Ishikawa (cell line): ENCODE measurements around the gene GOLGA6B.

Experiments
- CEBPB ChIP-seq: IDR thresholded peaks from 2 replicates; pipeline ENCODE4 v1.6.1; 2012
- CREB1 ChIP-seq: IDR thresholded peaks from 2 replicates; pipeline ENCODE4 v1.6.1; 2012; ENCODE audit warnings: low read depth
- EGR1 ChIP-seq: IDR thresholded peaks from 2 replicates; pipeline ENCODE4 v1.6.1; 2012
- EP300 ChIP-seq: IDR thresholded peaks from 2 replicates; pipeline ENCODE4 v1.6.1; 2012; ENCODE audit warnings: borderline replicate concordance
- FOXM1 ChIP-seq: IDR thresholded peaks from 2 replicates; pipeline ENCODE4 v1.6.1; 2012; ENCODE audit warnings: low read depth, borderline replicate concordance
- NFIC ChIP-seq: IDR thresholded peaks from 2 replicates; pipeline ENCODE4 v1.6.1; 2012
- RAD21 ChIP-seq: IDR thresholded peaks from 2 replicates; pipeline ENCODE4 v1.6.1; 2012; ENCODE audit warnings: low read depth
- TAF1 ChIP-seq: IDR thresholded peaks from 2 replicates; pipeline ENCODE4 v1.6.1; 2012; ENCODE audit warnings: low read depth, mild to moderate bottlenecking
- TCF12 ChIP-seq: IDR thresholded peaks from 2 replicates; pipeline ENCODE4 v1.6.1; 2012; ENCODE audit warnings: low read depth
- TEAD4 ChIP-seq: IDR thresholded peaks from 2 replicates; pipeline ENCODE4 v1.6.1; 2012
- YY1 ChIP-seq: IDR thresholded peaks from 2 replicates; pipeline ENCODE4 v1.6.1; 2012; ENCODE audit warnings: low read depth
- ZBTB7A ChIP-seq: IDR thresholded peaks from 2 replicates; pipeline ENCODE4 v1.6.1; 2012; ENCODE audit warnings: low read depth
- TF ChIP-seq, protein P1 (sequence below): IDR thresholded peaks from 2 replicates; pipeline ENCODE4 v1.6.1; 2012
- TF ChIP-seq, protein P2 (sequence below): IDR thresholded peaks from 2 replicates; pipeline ENCODE4 v1.6.1; 2012; ENCODE audit warnings: low read depth, mild to moderate bottlenecking
- TF ChIP-seq, protein P3 (sequence below): IDR thresholded peaks from 2 replicates; pipeline ENCODE4 v1.6.1; 2012

GOLGA6B gene

DNA sequence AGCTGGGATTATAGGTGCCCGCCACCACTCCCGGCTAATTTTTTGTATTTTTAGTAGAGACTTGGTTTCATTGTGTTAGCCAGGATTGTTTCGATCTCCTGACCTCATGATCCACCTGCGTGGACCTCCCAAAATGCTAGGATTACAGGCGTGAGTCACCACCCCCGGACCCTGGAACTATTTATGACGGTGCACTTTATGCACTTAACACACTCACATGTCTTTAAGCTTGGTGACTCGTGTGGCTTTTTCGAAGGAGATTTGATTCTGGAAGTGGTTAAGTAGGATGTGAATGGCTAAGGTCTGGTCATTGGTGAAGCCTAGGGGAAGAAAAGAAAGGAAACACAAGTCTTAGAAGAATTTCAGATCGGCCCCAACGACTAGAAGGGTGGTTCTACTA lies 51.8 kb downstream of the GOLGA6B start:
- TF ChIP-seq NFIC (no peak), CEBPB (no peak), YY1 (no peak), EP300 (no peak), FOXM1 (no peak), RAD21 (no peak), CREB1 (no peak), TCF12 (no peak), ZBTB7A (no peak), EGR1 (no peak), TEAD4 (no peak), TAF1 (no peak)
- TF ChIP-seq, protein P1, sequence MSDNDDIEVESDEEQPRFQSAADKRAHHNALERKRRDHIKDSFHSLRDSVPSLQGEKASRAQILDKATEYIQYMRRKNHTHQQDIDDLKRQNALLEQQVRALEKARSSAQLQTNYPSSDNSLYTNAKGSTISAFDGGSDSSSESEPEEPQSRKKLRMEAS = no peak
- TF ChIP-seq, protein P2, sequence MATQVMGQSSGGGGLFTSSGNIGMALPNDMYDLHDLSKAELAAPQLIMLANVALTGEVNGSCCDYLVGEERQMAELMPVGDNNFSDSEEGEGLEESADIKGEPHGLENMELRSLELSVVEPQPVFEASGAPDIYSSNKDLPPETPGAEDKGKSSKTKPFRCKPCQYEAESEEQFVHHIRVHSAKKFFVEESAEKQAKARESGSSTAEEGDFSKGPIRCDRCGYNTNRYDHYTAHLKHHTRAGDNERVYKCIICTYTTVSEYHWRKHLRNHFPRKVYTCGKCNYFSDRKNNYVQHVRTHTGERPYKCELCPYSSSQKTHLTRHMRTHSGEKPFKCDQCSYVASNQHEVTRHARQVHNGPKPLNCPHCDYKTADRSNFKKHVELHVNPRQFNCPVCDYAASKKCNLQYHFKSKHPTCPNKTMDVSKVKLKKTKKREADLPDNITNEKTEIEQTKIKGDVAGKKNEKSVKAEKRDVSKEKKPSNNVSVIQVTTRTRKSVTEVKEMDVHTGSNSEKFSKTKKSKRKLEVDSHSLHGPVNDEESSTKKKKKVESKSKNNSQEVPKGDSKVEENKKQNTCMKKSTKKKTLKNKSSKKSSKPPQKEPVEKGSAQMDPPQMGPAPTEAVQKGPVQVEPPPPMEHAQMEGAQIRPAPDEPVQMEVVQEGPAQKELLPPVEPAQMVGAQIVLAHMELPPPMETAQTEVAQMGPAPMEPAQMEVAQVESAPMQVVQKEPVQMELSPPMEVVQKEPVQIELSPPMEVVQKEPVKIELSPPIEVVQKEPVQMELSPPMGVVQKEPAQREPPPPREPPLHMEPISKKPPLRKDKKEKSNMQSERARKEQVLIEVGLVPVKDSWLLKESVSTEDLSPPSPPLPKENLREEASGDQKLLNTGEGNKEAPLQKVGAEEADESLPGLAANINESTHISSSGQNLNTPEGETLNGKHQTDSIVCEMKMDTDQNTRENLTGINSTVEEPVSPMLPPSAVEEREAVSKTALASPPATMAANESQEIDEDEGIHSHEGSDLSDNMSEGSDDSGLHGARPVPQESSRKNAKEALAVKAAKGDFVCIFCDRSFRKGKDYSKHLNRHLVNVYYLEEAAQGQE = no peak
- TF ChIP-seq, protein P3, sequence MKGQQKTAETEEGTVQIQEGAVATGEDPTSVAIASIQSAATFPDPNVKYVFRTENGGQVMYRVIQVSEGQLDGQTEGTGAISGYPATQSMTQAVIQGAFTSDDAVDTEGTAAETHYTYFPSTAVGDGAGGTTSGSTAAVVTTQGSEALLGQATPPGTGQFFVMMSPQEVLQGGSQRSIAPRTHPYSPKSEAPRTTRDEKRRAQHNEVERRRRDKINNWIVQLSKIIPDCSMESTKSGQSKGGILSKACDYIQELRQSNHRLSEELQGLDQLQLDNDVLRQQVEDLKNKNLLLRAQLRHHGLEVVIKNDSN = no peak
